Cerebellar nuclear complex (tissue), 1 donor: ENCODE measurements around the gene NEFH.
A peak's percentile ranks its signal among the peaks of the same experiment; 100 is the strongest.

Experiments used
- DNase-seq, 2 experiments: peaks; one replicate each; lab custom pipeline; 2025; lab: John Stamatoyannopoulos, UW

Gene NEFH

GRCh38 chr22:29503811-29504372 is 23.9 kb downstream of the NEFH start:
- no peak for DNase-seq

GRCh38 chr22:29509298-29509697 is 29.3 kb downstream of the NEFH start:
- DNase-seq = no peak

GRCh38 chr22:29509815-29510214 is 29.8 kb downstream of the NEFH start:
- DNase-seq = no peak

- no peak for DNase-seq
Measured at GRCh38 chr22:29510542-29510941, 30.5 kb downstream of the NEFH start.

GRCh38 chr22:29511126-29511862 is 31.3 kb downstream of the NEFH start:
- no peak for DNase-seq

GRCh38 chr22:29512031-29512430 is 32.0 kb downstream of the NEFH start:
- peak; percentile 76 to 96 for DNase-seq

- DNase-seq = peak in 1 of 2 experiments; percentile 63
Measured at GRCh38 chr22:29517215-29517908, 37.3 kb downstream of the NEFH start.

- no peak for DNase-seq
Measured at GRCh38 chr22:29518427-29518826, 38.4 kb downstream of the NEFH start.

- DNase-seq = no peak
Measured at GRCh38 chr22:29519996-29520395, 40.0 kb downstream of the NEFH start.

- DNase-seq = no peak
Measured at GRCh38 chr22:29520851-29521250, 40.8 kb downstream of the NEFH start.

- DNase-seq = no peak
Measured at GRCh38 chr22:29521526-29521925, 41.5 kb downstream of the NEFH start.

- DNase-seq = no peak
Measured at GRCh38 chr22:29523761-29524160, 43.7 kb downstream of the NEFH start.

GRCh38 chr22:29524442-29525191 is 44.6 kb downstream of the NEFH start:
- DNase-seq = peak in 1 of 2 experiments; percentile 18

GRCh38 chr22:29528144-29528543 is 48.1 kb downstream of the NEFH start:
- DNase-seq = no peak

GRCh38 chr22:29530716-29531115 is 50.7 kb downstream of the NEFH start:
- DNase-seq = no peak

GRCh38 chr22:29531419-29531818 is 51.4 kb downstream of the NEFH start:
- no peak for DNase-seq

GRCh38 chr22:29536411-29536810 is 56.4 kb downstream of the NEFH start:
- no peak for DNase-seq

GRCh38 chr22:29539105-29539504 is 59.1 kb downstream of the NEFH start:
- no peak for DNase-seq
